Right cardiac atrium (tissue), 5 donors: ENCODE measurements around the gene CAMK2B. TPM values are rescaled to one million over a fixed set of nuclear protein-coding genes. Genes with fewer than 3 reads are reported as not detected.

Experiments
- ATAC-seq, 2 donors: fragments of 200-7000 bp; cut with Tn5 transposase; one replicate each; pipeline versions ENCODE4 v1.8.0 to v1.9.1; 2020; ENCODE audit warnings: moderate library complexity in 2 of 2, mild to moderate bottlenecking in 1 of 2
- DNase-seq, 3 donors: peaks; one replicate each; pipeline ENCODE4 v3.0.0-alpha.2; 2020
- H3K27ac ChIP-seq: one replicate; pipeline ENCODE4 v1.5.1; 2013; ENCODE audit warnings: mild to moderate bottlenecking, low read length, control low read depth, moderate library complexity
- H3K27me3 ChIP-seq: one replicate; pipeline ENCODE4 v1.6.1; 2013; ENCODE audit not compliant: control insufficient read depth, insufficient read depth
- H3K4me1 ChIP-seq: one replicate; pipeline ENCODE4 v1.6.1; 2013; ENCODE audit warnings: low read length; ENCODE audit not compliant: control insufficient read depth, insufficient read depth
- H3K4me3 ChIP-seq: one replicate; pipeline ENCODE4 v1.5.1; 2013; ENCODE audit warnings: low read length, control low read depth
- H3K9me3 ChIP-seq: one replicate; pipeline ENCODE4 v1.6.1; 2013; ENCODE audit warnings: low read length; ENCODE audit not compliant: control insufficient read depth
- WGBS: extraction: QIAGEN DNeasy Blood & Tissue Kit; methylation state at CpG from one replicate; pipeline ENCODE4 v1.1.7; 2013; 5-methylcytosine and 5-hydroxymethylcytosine counted together
- intact Hi-C, 4 donors: fragments of 100-400 bp; cut with DNase I; formaldehyde crosslinking; loops; one replicate each; pipeline versions ENCODE4 v1.11.0 to v1.14.0; 2022 to 2023
- polyA plus RNA-seq: library from polyadenylated mRNA; stranded (reverse); fragments of 200-250 nt; gene quantifications from one replicate; pipeline ENCODE4 v1.2.3, GENCODE V29; 2013
- total RNA-seq, 4 donors: library from RNA; stranded (reverse); fragmentation: NEBNext Ultra II Directional; extraction: Animal tissue kit (Norgen Biotek cat#: 25700); gene quantifications; one replicate each; pipeline ENCODE4 v1.2.1, GENCODE V29; 2021
- donor health status: healthy with polysubstance abuse.
- donor health status: DM: no; HTN: yes; CAD: no.
- donor health status: DM: no; HTN: no; CAD: no.
- donor health status: DM: no; HTN: yes; CAD: no; lungs with severe emphysema.
- donor health status: DM: yes; HTN: yes; CAD: no.

The CAMK2B gene
- total and polyA plus RNA-seq, 5 donors = 79.7 to 134 (median 105) TPM

GRCh38 chr7:44187636-44188416 is 137.6 kb downstream of the CAMK2B start:
- Histone ChIP-seq H3K4me3 (no peak overlapping the region), H3K4me1 (no peaks in the 10 kb centered on the region), H3K27ac (no peak overlapping the region), H3K27me3 (no peaks in the 10 kb centered on the region), H3K9me3 (peaks cover 4% of the 10 kb centered on the region)
- DNase-seq (no peak), ATAC-seq (no peak)
- WGBS = 60% methylated on average over 9 of the region's 9 CpGs
- intact Hi-C loops = loop anchor here in 1 of 4 donors (5.0 kb wide), 1 partner anchor 116 kb away; no protein-coding TSS in a partner anchor

- WGBS = 83% methylated on average over 5 of the region's 5 CpGs
- DNase-seq (no peak), ATAC-seq (no peak)
- intact Hi-C loops = loop anchor here in 1 of 4 donors (5.0 kb wide), 1 partner anchor 114 kb away; no protein-coding TSS in a partner anchor
- Histone ChIP-seq H3K4me1 (no peaks in the 10 kb centered on the region), H3K27me3 (no peaks in the 10 kb centered on the region), H3K27ac (no peak overlapping the region), H3K9me3 (peaks cover 8% of the 10 kb centered on the region), H3K4me3 (no peak overlapping the region)
These were observed 138.7 kb downstream of the CAMK2B start for GRCh38 chr7:44186736-44187135.

GRCh38 chr7:44185729-44186128 is 139.7 kb downstream of the CAMK2B start:
- DNase-seq (peak in 1 of 3 donors; percentile 36), ATAC-seq (no peak)
- intact Hi-C loops = loop anchor here in 1 of 4 donors (5.0 kb wide), 1 partner anchor 113 kb away; no protein-coding TSS in a partner anchor
- Histone ChIP-seq H3K27me3 (no peaks in the 10 kb centered on the region), H3K27ac (no peak overlapping the region), H3K9me3 (peaks cover 8% of the 10 kb centered on the region), H3K4me3 (no peak overlapping the region), H3K4me1 (no peaks in the 10 kb centered on the region)
- 82% methylated on average over 5 of the region's 5 CpGs for WGBS

- Histone ChIP-seq H3K27ac (no peak overlapping the region), H3K4me1 (no peaks in the 10 kb centered on the region), H3K9me3 (peaks cover 8% of the 10 kb centered on the region), H3K27me3 (no peaks in the 10 kb centered on the region), H3K4me3 (no peak overlapping the region)
- no peak for DNase-seq
- no peak for ATAC-seq
- intact Hi-C loops = loop anchor here in 1 of 4 donors (5.0 kb wide), 1 partner anchor 113 kb away; no protein-coding TSS in a partner anchor
- 82% methylated on average over 2 of the region's 2 CpGs for WGBS
These were observed 140.4 kb downstream of the CAMK2B start for GRCh38 chr7:44184873-44185446.

GRCh38 chr7:44184206-44184872 is 141.1 kb downstream of the CAMK2B start:
- intact Hi-C loops = no loop called here
- ATAC-seq = no peak
- WGBS = 71% methylated on average over 16 of the region's 16 CpGs
- H3K27me3 ChIP-seq = no peaks in the 10 kb centered on the region
- H3K4me3 ChIP-seq = no peak overlapping the region
- DNase-seq = no peak
- H3K9me3 ChIP-seq = peaks cover 8% of the 10 kb centered on the region
- no peaks in the 10 kb centered on the region for H3K4me1 ChIP-seq
- no peak overlapping the region for H3K27ac ChIP-seq

- Histone ChIP-seq H3K9me3 (peaks cover 8% of the 10 kb centered on the region), H3K27me3 (no peaks in the 10 kb centered on the region), H3K4me3 (no peak overlapping the region), H3K27ac (no peak overlapping the region), H3K4me1 (no peaks in the 10 kb centered on the region)
- ATAC-seq (no peak), DNase-seq (no peak)
- intact Hi-C loops = no loop called here
- WGBS = 37% methylated on average over 2 of the region's 2 CpGs
These were observed 142.0 kb downstream of the CAMK2B start for GRCh38 chr7:44183386-44183785.

- ATAC-seq = no peak
- WGBS = 78% methylated on average over 5 of the region's 5 CpGs
- Histone ChIP-seq H3K27ac (no peak overlapping the region), H3K4me1 (no peaks in the 10 kb centered on the region), H3K4me3 (no peak overlapping the region), H3K9me3 (peaks cover 8% of the 10 kb centered on the region), H3K27me3 (no peaks in the 10 kb centered on the region)
- intact Hi-C loops = no loop called here
- DNase-seq = no peak
These were observed 142.6 kb downstream of the CAMK2B start for GRCh38 chr7:44182827-44183226.

- intact Hi-C loops = no loop called here
- no peak for DNase-seq
- 64% methylated on average over 3 of the region's 3 CpGs for WGBS
- Histone ChIP-seq H3K9me3 (peaks cover 8% of the 10 kb centered on the region), H3K27ac (no peak overlapping the region), H3K4me1 (no peaks in the 10 kb centered on the region), H3K4me3 (no peak overlapping the region), H3K27me3 (no peaks in the 10 kb centered on the region)
- ATAC-seq = no peak
These were observed 144.8 kb downstream of the CAMK2B start for GRCh38 chr7:44180631-44181030.

GRCh38 chr7:44177570-44178131 is 147.7 kb downstream of the CAMK2B start:
- Histone ChIP-seq H3K4me1 (no peaks in the 10 kb centered on the region), H3K27ac (peak overlapping the region; percentile 51), H3K27me3 (no peaks in the 10 kb centered on the region), H3K4me3 (no peak overlapping the region), H3K9me3 (peaks cover 2% of the 10 kb centered on the region)
- WGBS = 49% methylated on average over 4 of the region's 4 CpGs
- intact Hi-C loops = no loop called here
- DNase-seq (peak in 1 of 3 donors; percentile 35), ATAC-seq (peak; percentile 61 to 70)

GRCh38 chr7:44176486-44176885 is 148.9 kb downstream of the CAMK2B start:
- H3K9me3 ChIP-seq = no peaks in the 10 kb centered on the region
- no peaks in the 10 kb centered on the region for H3K27me3 ChIP-seq
- no peaks in the 10 kb centered on the region for H3K4me1 ChIP-seq
- no peak for ATAC-seq
- no peak for DNase-seq
- intact Hi-C loops = no loop called here
- 85% methylated on average over 7 of the region's 7 CpGs for WGBS
- no peak overlapping the region for H3K4me3 ChIP-seq
- no peak overlapping the region for H3K27ac ChIP-seq

GRCh38 chr7:44175730-44176129 is 149.7 kb downstream of the CAMK2B start:
- intact Hi-C loops = no loop called here
- H3K4me1 ChIP-seq = no peaks in the 10 kb centered on the region
- H3K9me3 ChIP-seq = no peaks in the 10 kb centered on the region
- no peak overlapping the region for H3K4me3 ChIP-seq
- H3K27ac ChIP-seq = no peak overlapping the region
- H3K27me3 ChIP-seq = no peaks in the 10 kb centered on the region
- 75% methylated on average over 3 of the region's 3 CpGs for WGBS
- ATAC-seq = no peak
- no peak for DNase-seq
